ENCODE results near the gene FANK1. TPM values are rescaled to one million over a fixed set of nuclear protein-coding genes. Genes with fewer than 3 reads are reported as not detected.
"Not testable (repeated sequence)": the region's sequence is repeated elsewhere in the genome, so short reads cannot be mapped to it uniquely, and the experiment has no call there.

FANK1 gene
- total RNA-seq, 1 donor from 2014 or later: 3.3 TPM

DNA sequence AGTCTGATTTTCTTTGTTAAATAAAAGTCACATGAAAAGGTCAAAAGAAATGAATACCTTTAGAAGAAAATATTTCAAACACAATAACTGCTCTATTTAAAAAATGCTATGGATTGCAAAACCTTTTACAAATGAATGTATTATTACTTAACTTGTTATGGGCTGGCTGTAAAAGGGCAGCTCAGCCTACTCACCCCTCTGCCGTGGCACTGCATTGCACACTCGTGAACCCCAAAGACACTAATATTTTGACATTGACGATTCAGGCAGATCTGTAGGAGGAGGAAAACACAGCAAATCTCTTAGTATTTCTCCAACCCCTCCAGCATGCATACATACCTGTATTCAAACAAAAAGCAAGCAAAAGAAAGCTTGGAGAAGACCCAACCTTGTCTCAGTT, 149.5 kb downstream of the FANK1 start:
- TF ChIP-seq, protein P1, sequence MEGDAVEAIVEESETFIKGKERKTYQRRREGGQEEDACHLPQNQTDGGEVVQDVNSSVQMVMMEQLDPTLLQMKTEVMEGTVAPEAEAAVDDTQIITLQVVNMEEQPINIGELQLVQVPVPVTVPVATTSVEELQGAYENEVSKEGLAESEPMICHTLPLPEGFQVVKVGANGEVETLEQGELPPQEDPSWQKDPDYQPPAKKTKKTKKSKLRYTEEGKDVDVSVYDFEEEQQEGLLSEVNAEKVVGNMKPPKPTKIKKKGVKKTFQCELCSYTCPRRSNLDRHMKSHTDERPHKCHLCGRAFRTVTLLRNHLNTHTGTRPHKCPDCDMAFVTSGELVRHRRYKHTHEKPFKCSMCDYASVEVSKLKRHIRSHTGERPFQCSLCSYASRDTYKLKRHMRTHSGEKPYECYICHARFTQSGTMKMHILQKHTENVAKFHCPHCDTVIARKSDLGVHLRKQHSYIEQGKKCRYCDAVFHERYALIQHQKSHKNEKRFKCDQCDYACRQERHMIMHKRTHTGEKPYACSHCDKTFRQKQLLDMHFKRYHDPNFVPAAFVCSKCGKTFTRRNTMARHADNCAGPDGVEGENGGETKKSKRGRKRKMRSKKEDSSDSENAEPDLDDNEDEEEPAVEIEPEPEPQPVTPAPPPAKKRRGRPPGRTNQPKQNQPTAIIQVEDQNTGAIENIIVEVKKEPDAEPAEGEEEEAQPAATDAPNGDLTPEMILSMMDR (IDR thresholded peaks at IDR 0.05): no peak
- no peak for DNase-seq (ENCODE audit: low spot score)
- H3K27ac Mint-ChIP-seq (ENCODE audit: unreplicated experiment): no peak overlapping the region
- H3K36me3 Mint-ChIP-seq (ENCODE audit: low read depth): peaks cover 13% of the 10 kb centered on the region
- peaks cover 31% of the 10 kb centered on the region for H3K4me1 Mint-ChIP-seq (ENCODE audit: low read depth)
- H3K27me3 Mint-ChIP-seq (ENCODE audit: low read depth): no peaks in the 10 kb centered on the region
- no peak overlapping the region for H3K4me3 Mint-ChIP-seq (ENCODE audit: unreplicated experiment)
- H3K9me3 Mint-ChIP-seq (ENCODE audit: low read depth): no peaks in the 10 kb centered on the region

DNA sequence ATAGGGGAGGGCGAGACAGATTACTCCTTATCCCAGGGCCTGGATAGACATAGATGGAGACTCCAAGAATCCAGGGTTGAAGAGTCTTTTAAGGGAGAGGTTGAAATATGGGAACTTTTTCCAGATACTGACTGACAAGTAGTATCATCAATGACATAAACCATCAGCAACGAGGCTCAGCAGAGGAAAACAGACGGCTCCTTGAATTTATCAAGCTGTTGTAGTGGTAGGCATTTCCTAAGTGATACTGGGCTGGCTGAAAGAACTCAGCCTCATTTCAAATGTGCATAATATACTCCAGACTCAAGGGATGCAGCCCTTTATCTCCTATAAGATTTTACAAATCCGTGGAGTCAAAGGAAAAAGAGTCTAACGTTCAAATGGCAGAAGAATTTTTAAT, 150.5 kb downstream of the FANK1 start:
- H3K4me1 Mint-ChIP-seq (ENCODE audit: low read depth): peaks cover 31% of the 10 kb centered on the region
- H3K27me3 Mint-ChIP-seq (ENCODE audit: low read depth): no peaks in the 10 kb centered on the region
- H3K27ac Mint-ChIP-seq (ENCODE audit: unreplicated experiment): no peak overlapping the region
- peaks cover 10% of the 10 kb centered on the region for H3K36me3 Mint-ChIP-seq (ENCODE audit: low read depth)
- no peak overlapping the region for H3K4me3 Mint-ChIP-seq (ENCODE audit: unreplicated experiment)
- no peaks in the 10 kb centered on the region for H3K9me3 Mint-ChIP-seq (ENCODE audit: low read depth)
- TF ChIP-seq, protein P1 (IDR thresholded peaks at IDR 0.05): no peak
- DNase-seq (ENCODE audit: low spot score): no peak

DNA sequence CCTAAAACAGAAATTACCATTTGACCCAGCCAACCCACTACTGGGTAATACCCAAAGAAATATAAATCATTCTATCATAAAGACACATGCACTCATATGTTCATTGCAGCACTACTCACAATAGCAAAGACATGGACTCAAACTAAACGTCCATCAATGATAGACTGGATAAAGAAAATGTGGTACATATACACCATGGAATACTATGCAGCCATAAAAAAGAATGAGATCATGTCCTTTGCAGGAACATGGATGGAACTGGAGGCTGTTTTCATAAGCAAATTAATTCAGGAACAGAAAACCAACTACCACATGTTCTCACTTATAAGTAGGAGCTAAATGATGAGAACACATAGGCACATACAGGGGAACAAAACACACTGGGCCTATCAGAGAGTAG, 151.4 kb downstream of the FANK1 start:
- H3K36me3 Mint-ChIP-seq (ENCODE audit: low read depth); H3K4me3 Mint-ChIP-seq (ENCODE audit: unreplicated experiment); H3K9me3 Mint-ChIP-seq (ENCODE audit: low read depth); H3K27ac Mint-ChIP-seq (ENCODE audit: unreplicated experiment); DNase-seq (ENCODE audit: low spot score); H3K27me3 Mint-ChIP-seq (ENCODE audit: low read depth): not testable (repeated sequence)
- H3K4me1 Mint-ChIP-seq (ENCODE audit: low read depth): peaks cover 34% of the 10 kb centered on the region

DNA sequence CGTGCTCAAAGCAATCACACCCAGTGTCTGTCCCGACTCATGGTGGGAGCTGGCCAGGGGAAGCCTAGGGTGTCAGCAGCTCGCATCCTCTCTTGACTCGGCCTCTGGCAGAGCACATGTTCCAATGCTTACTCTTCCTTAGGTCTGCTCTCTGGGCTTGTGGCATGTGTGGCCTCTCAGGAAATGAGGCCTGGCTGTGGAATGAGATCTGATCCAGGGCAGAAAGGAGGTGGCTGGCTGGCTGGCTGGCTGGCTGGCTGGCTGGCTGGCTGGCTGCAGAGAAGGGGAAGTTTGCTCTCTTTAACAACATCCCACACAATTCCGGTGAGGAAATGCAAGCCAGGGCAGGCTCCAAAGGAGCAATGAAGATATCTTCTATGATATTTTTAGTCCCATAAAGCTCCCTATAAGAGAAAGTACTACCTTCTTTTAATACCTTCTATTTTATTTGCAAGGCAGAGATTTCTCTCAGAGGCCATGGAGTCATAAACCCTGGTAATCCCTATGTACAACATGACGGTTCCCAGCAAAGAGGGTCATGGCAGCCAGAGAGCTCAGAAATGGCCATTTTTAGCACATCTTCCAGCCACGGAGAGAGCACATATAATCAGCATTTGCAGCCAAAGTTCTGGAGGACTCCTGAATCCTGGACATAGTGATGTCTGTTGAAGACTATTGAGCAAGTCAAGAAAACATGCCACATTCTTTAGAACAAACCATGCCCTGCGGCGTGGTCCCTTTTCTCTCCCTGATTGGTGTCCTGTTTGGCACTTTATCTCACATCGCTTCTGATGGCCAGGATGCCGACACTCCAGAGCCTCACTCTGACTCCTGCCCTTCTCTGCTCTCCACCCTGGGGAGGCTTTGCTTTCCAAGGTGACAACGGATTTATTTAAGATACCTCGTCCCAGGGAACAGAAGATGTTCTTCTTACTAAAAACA, 153.7 kb downstream of the FANK1 start:
- H3K27me3 Mint-ChIP-seq (ENCODE audit: low read depth): no peaks in the 10 kb centered on the region
- H3K4me3 Mint-ChIP-seq (ENCODE audit: unreplicated experiment): no peak overlapping the region
- TF ChIP-seq, protein P1 (IDR thresholded peaks at IDR 0.05): no peak
- H3K9me3 Mint-ChIP-seq (ENCODE audit: low read depth): no peaks in the 10 kb centered on the region
- DNase-seq (ENCODE audit: low spot score): no peak
- peaks cover 34% of the 10 kb centered on the region for H3K4me1 Mint-ChIP-seq (ENCODE audit: low read depth)
- peaks cover 10% of the 10 kb centered on the region for H3K36me3 Mint-ChIP-seq (ENCODE audit: low read depth)
- peak overlapping the region; percentile 82 for H3K27ac Mint-ChIP-seq (ENCODE audit: unreplicated experiment)

DNA sequence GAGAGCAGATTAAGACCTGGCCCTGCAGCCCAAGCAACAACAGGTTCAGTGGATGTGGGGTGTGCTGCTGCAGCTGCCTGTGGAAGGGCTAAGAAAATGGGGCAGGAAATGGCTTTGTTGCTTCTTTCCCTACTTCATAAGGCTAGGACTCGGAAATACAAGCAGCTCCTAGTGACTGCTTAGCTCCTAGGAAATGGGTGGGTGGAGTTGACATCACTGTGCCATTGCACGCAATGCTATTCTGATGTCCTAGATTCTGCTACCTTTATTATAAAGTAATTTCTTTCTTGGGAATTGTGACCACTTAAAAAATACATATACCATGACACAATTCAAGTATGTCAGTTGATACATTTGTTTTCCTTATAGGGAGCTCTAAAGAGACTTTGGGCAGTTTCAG, 155.8 kb downstream of the FANK1 start:
- DNase-seq (ENCODE audit: low spot score): no peak
- Mint-ChIP-seq H3K9me3 (ENCODE audit: low read depth) (no peaks in the 10 kb centered on the region), H3K4me3 (ENCODE audit: unreplicated experiment) (no peak overlapping the region), H3K27ac (ENCODE audit: unreplicated experiment) (peak overlapping the region; percentile 74), H3K36me3 (ENCODE audit: low read depth) (peaks cover 10% of the 10 kb centered on the region), H3K27me3 (ENCODE audit: low read depth) (no peaks in the 10 kb centered on the region), H3K4me1 (ENCODE audit: low read depth) (peaks cover 34% of the 10 kb centered on the region)
- TF ChIP-seq, protein P1 (IDR thresholded peaks at IDR 0.05): no peak

Measured in chondrocyte (in vitro differentiated cells).